ENCODE data around the gene CSNK1G1.

DNA sequence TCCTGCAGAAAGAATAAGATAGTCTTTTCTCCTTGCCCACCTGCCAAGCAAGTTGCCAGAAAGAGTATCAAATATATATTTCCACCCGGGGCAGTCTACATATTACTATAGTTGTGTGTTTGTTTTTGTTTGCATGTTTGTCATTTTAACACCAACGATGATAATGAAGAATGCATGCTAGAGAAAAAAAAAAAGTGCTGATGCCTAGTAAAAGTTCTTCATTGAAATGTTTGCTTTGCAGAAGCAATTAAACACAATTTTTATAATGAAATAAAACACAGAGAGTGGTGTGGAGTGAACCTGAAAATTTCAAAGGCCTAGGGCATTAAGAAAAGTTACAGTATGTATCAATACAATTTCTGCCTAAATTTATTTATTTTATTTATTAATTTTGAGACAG lies 27.8 kb upstream of the CSNK1G1 start:
- TF ChIP-seq, protein P1, sequence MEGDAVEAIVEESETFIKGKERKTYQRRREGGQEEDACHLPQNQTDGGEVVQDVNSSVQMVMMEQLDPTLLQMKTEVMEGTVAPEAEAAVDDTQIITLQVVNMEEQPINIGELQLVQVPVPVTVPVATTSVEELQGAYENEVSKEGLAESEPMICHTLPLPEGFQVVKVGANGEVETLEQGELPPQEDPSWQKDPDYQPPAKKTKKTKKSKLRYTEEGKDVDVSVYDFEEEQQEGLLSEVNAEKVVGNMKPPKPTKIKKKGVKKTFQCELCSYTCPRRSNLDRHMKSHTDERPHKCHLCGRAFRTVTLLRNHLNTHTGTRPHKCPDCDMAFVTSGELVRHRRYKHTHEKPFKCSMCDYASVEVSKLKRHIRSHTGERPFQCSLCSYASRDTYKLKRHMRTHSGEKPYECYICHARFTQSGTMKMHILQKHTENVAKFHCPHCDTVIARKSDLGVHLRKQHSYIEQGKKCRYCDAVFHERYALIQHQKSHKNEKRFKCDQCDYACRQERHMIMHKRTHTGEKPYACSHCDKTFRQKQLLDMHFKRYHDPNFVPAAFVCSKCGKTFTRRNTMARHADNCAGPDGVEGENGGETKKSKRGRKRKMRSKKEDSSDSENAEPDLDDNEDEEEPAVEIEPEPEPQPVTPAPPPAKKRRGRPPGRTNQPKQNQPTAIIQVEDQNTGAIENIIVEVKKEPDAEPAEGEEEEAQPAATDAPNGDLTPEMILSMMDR (IDR thresholded peaks at IDR 0.05) = no peak
- no peak for TF ChIP-seq POLR2A (IDR thresholded peaks at IDR 0.05)

All from uterus (tissue), 2 donors.